BJ (cell line): Measurements from ENCODE around the gene GORASP1. TPM values are rescaled to one million over a fixed set of nuclear protein-coding genes. Genes with fewer than 3 reads are reported as not detected.
"Not testable (repeated sequence)": the region's sequence is repeated elsewhere in the genome, so short reads cannot be mapped to it uniquely, and the experiment has no call there.

Source experiments
- CTCF ChIA-PET: fragments of 350-600 bp; formaldehyde crosslinking; extraction: SDS; loops from one replicate; lab custom pipeline; 2021; ENCODE audit warnings: antibody characterized with exemption, inconsistent platforms; lab: Yijun Ruan, JAX
- POLR2A ChIA-PET: fragments of 300-600 bp; sonication (Branson Sonifier 250); formaldehyde crosslinking; extraction: SDS; loops from one replicate; lab custom pipeline; 2021; ENCODE audit warnings: antibody characterized with exemption; lab: Charles Lee
- DNase-seq: peaks from one replicate; pipeline ENCODE4 v3.0.0-alpha.2; 2011; ENCODE audit warnings: low read depth
- H3K27me3 ChIP-seq: 2 replicates; pipeline ENCODE4 v1.6.0; 2011; ENCODE audit warnings: low read length; ENCODE audit not compliant: control insufficient read depth, insufficient read depth
- H3K36me3 ChIP-seq: 2 replicates; pipeline ENCODE4 v1.5.1; 2011; ENCODE audit warnings: low read length; ENCODE audit not compliant: control insufficient read depth, insufficient read depth
- H3K4me3 ChIP-seq: 2 replicates; pipeline ENCODE4 v1.5.1; 2011; ENCODE audit warnings: low read depth, mild to moderate bottlenecking, control low read depth, low read length
- CTCF ChIP-seq: IDR thresholded peaks from 2 replicates; pipeline ENCODE4 v1.5.1; 2011; ENCODE audit warnings: low read depth, mild to moderate bottlenecking, control low read depth, inconsistent platforms, low read length, moderate library complexity; ENCODE audit not compliant: insufficient read depth
- polyA plus RNA-seq: library from polyadenylated mRNA; depleted of rRNA; stranded (reverse); fragments of >200 nt; gene quantifications from 2 replicates; pipeline ENCODE4 v1.2.3, GENCODE V29; 2011

The GORASP1 gene
- polyA plus RNA-seq, 1 experiment = 87.0 TPM

DNA sequence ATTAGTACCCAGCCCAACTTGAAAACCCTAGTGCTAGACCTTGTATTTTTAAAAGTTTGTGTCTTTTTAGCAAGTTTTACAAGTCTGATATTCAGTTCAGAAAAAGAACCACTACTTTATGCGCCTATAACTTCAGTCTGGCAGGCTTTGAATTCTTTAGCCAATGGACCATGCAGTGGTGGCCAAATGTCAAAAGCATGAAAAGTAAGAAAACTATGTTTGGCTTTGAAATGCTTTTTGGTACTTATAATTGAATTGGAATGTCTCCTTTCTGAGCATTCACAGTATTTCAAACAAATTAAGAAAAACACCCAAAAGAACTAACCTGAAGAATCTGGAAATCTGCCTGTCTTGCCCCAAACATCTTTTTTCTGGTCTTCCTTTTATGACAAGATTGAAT, 42.8 kb downstream of the GORASP1 start:
- Histone ChIP-seq H3K4me3 (no peak overlapping the region), H3K27me3 (no peaks in the 10 kb centered on the region), H3K36me3 (peaks cover 7% of the 10 kb centered on the region)
- DNase-seq = no peak
- no peak for TF ChIP-seq CTCF
- CTCF ChIA-PET = interaction anchor here (0.6 to 1.2 kb wide), 3 partner anchors 44 to 559 kb away, joined by 3 to 5 read pairs (median 3); no protein-coding TSS in a partner anchor
- POLR2A ChIA-PET = no interaction called here

- CTCF ChIA-PET = interaction anchor here (0.7 kb wide), 1 partner anchor 363 kb away, joined by 3 read pairs; no protein-coding TSS in a partner anchor
- POLR2A ChIA-PET = no interaction called here
- Histone ChIP-seq H3K27me3 (no peaks in the 10 kb centered on the region), H3K36me3 (peaks cover 4% of the 10 kb centered on the region), H3K4me3 (no peak overlapping the region)
- DNase-seq = no peak
- TF ChIP-seq CTCF = no peak
Measured at GRCh38 chr3:39063143-39063542, 44.3 kb downstream of the GORASP1 start.

DNA sequence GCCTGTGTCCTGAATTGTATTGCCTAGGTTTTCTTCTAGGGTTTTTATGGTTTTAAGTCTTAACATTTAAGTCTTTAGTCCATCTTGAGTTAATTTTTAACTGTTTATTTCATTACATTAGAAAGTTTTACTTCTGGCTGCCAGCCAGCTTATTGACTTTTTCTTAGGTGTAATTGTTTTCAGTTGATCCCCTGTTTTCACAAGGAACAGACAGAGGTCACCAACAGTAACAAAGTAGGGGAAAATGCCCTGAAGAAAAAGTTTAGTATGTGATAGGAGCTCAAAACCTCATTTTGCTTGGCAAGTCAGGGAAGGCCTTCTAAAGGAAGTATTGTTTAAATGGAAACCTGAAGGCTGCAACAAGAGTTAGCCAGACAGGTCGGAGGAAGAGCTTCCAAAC, 45.2 kb downstream of the GORASP1 start:
- CTCF ChIA-PET = no interaction called here
- no peaks in the 10 kb centered on the region for H3K27me3 ChIP-seq
- no peak for TF ChIP-seq CTCF
- peaks cover under 1% of the 10 kb centered on the region; the same call in 1 of the 2 replicates for H3K36me3 ChIP-seq
- no peak overlapping the region for H3K4me3 ChIP-seq
- no peak for DNase-seq
- POLR2A ChIA-PET = no interaction called here

GRCh38 chr3:39061228-39061627, 46.2 kb downstream of the GORASP1 start:
- H3K4me3 ChIP-seq, H3K27me3 ChIP-seq, DNase-seq, CTCF ChIA-PET, POLR2A ChIA-PET, H3K36me3 ChIP-seq: not testable (repeated sequence)

DNA sequence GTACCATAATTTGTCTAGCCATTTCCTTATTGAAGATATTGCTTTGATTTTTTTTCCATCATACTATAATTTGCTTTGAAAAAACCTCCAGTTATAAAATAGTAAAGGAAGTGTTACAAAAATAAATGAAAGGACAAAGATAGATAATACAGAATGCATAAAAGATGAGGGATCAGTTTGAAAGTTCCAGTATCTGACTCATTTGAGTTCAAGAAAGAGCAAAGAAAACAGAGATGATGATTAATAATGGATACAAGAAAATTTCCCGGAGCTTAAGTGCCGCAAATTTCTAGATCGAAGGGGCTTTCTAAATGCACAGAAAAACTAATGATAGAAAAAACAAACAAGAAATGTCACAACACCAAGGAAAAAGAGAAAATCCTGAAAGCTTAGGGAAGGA, 51.3 kb downstream of the GORASP1 start:
- no peaks in the 10 kb centered on the region for H3K27me3 ChIP-seq
- no peak for TF ChIP-seq CTCF
- no peak for DNase-seq
- POLR2A ChIA-PET = no interaction called here
- no peaks in the 10 kb centered on the region for H3K36me3 ChIP-seq
- CTCF ChIA-PET = interaction anchor here (1.2 kb wide), 1 partner anchor 11 kb away, joined by 3 read pairs; no protein-coding TSS in a partner anchor
- no peak overlapping the region for H3K4me3 ChIP-seq

DNA sequence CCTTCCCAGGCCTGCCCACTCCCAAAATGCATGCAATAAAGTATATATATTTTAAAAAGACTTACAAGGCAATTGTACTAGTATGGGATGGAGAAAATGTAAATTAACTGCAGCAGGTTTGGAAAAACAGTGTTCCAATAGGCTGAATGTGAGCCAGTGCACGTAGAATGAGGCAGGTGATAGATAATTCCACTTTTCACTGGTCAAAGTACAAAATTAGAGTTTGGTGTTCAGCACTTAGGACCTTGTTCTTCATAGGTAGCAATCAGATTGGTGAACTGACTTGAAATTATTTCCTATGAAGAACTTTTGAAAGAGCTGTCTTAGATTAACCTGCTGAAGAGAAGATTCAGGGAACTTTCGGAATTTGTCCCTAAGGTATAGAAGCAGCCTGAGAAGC, 53.7 kb downstream of the GORASP1 start:
- POLR2A ChIA-PET = no interaction called here
- H3K27me3 ChIP-seq = no peaks in the 10 kb centered on the region
- CTCF ChIA-PET = no interaction called here
- no peak for DNase-seq
- H3K36me3 ChIP-seq = no peaks in the 10 kb centered on the region
- TF ChIP-seq CTCF = no peak
- no peak overlapping the region for H3K4me3 ChIP-seq
